Breast epithelium (tissue), 4 donors: Measurements from ENCODE around the gene RRAS2. TPM values are rescaled to one million over a fixed set of nuclear protein-coding genes. Genes with fewer than 3 reads are reported as not detected.
A peak's percentile ranks its signal among the peaks of the same experiment; 100 is the strongest.

Experiments
- DNase-seq, 2 donors: peaks; one replicate each; pipeline ENCODE4 v3.0.0-alpha.2; 2019; ENCODE audit warnings: low spot score in 2 of 2
- H3K27ac ChIP-seq, 2 donors: fragments of 200-600 bp; sonication (generic) in 1 of 2; one replicate each; pipeline ENCODE4 v1.5.1; 2016 to 2019; ENCODE audit warnings: mild to moderate bottlenecking in 1 of 2
- H3K27me3 ChIP-seq, 2 donors: fragments of 200-600 bp; sonication (generic) in 1 of 2; one replicate each; pipeline versions ENCODE4 v1.5.1 to v1.6.0; 2017 to 2019; ENCODE audit warnings: control low read depth in 1 of 2, mild to moderate bottlenecking in 1 of 2
- H3K36me3 ChIP-seq: fragments of 200-600 bp; one replicate; pipeline ENCODE4 v1.5.1; 2019
- H3K4me1 ChIP-seq, 2 donors: fragments of 200-600 bp; sonication (generic); one replicate each; pipeline ENCODE4 v1.5.1; 2016 to 2019; ENCODE audit warnings: control low read depth in 1 of 2
- H3K4me3 ChIP-seq, 3 donors: fragments of 200-600 bp; sonication (generic); 1 replicate in 2 of 3; 2 replicates in 1 of 3; pipeline ENCODE4 v1.5.1; 2016 to 2019; ENCODE audit warnings: mild to moderate bottlenecking in 3 of 3, moderate library complexity in 2 of 3
- H3K9me3 ChIP-seq, 2 donors: fragments of 200-600 bp; sonication (generic) in 1 of 2; one replicate each; pipeline ENCODE4 v1.5.1; 2016 to 2019; ENCODE audit warnings: control low read depth in 1 of 2
- POLR2A ChIP-seq: fragments of 450-650 bp; IDR thresholded peaks from one replicate; pipeline ENCODE4 v1.6.1; 2016; ENCODE audit warnings: antibody characterized with exemption, mild to moderate bottlenecking, moderate library complexity
- POLR2AphosphoS5 ChIP-seq, 3 donors: sonication (generic); formaldehyde crosslinking; IDR thresholded peaks; one replicate each; pipeline ENCODE4 v1.6.1; 2017; ENCODE audit warnings: antibody characterized with exemption in 3 of 3
- intact Hi-C: fragments of 100-400 bp; cut with DNase I; formaldehyde crosslinking; loops from one replicate; pipeline ENCODE4 v1.15.1; 2023; ENCODE audit warnings: low total_unique reads
- total RNA-seq, 3 donors: library from RNA; depleted of rRNA; stranded (reverse); fragments of >200 nt; gene quantifications; one replicate each; pipeline ENCODE4 v1.1.0, GENCODE V29; 2016
- TF ChIP-seq, protein P1 (sequence below), 3 donors: fragments of 450-650 bp; IDR thresholded peaks; one replicate each; pipeline ENCODE4 v1.5.1; 2016 to 2017; ENCODE audit warnings: antibody characterized with exemption in 3 of 3, mild to moderate bottlenecking in 3 of 3, moderate library complexity in 3 of 3

The RRAS2 gene
- total RNA-seq, 3 donors from 2014 or later, result 37.4 to 58.1 (median 46.4) TPM

DNA sequence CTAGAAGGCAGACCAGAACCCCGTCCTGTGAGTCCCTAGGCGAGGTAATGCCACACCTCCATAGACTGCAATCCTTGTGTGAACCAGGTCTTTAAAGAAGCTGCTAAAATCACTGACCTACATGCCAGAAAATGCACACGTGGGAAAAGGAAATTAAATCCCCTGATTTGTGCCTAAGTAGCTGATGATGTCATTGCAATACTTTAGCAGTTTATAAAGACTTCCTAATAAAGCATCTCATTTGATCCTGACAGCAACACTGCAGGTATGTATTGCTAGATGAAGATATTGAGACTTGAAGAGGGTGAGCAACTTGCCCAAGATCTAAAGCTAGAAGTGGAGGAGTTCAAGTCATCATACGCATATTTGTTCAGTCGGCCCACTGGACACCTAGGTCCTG, 107.2 kb downstream of the RRAS2 start:
- no peaks in the 10 kb centered on the region for H3K27me3 ChIP-seq
- H3K9me3 ChIP-seq, result no peaks in the 10 kb centered on the region
- no peaks in the 10 kb centered on the region for H3K4me1 ChIP-seq
- intact Hi-C loops, result no loop called here
- no peak for TF ChIP-seq POLR2AphosphoS5 (IDR thresholded peaks at IDR 0.05)
- TF ChIP-seq, protein P1, sequence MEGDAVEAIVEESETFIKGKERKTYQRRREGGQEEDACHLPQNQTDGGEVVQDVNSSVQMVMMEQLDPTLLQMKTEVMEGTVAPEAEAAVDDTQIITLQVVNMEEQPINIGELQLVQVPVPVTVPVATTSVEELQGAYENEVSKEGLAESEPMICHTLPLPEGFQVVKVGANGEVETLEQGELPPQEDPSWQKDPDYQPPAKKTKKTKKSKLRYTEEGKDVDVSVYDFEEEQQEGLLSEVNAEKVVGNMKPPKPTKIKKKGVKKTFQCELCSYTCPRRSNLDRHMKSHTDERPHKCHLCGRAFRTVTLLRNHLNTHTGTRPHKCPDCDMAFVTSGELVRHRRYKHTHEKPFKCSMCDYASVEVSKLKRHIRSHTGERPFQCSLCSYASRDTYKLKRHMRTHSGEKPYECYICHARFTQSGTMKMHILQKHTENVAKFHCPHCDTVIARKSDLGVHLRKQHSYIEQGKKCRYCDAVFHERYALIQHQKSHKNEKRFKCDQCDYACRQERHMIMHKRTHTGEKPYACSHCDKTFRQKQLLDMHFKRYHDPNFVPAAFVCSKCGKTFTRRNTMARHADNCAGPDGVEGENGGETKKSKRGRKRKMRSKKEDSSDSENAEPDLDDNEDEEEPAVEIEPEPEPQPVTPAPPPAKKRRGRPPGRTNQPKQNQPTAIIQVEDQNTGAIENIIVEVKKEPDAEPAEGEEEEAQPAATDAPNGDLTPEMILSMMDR (IDR thresholded peaks at IDR 0.05), result no peak
- no peak for TF ChIP-seq POLR2A
- no peaks in the 10 kb centered on the region for H3K36me3 ChIP-seq
- no peak for DNase-seq
- H3K27ac ChIP-seq, result no peak overlapping the region
- H3K4me3 ChIP-seq, result no peak overlapping the region

DNA sequence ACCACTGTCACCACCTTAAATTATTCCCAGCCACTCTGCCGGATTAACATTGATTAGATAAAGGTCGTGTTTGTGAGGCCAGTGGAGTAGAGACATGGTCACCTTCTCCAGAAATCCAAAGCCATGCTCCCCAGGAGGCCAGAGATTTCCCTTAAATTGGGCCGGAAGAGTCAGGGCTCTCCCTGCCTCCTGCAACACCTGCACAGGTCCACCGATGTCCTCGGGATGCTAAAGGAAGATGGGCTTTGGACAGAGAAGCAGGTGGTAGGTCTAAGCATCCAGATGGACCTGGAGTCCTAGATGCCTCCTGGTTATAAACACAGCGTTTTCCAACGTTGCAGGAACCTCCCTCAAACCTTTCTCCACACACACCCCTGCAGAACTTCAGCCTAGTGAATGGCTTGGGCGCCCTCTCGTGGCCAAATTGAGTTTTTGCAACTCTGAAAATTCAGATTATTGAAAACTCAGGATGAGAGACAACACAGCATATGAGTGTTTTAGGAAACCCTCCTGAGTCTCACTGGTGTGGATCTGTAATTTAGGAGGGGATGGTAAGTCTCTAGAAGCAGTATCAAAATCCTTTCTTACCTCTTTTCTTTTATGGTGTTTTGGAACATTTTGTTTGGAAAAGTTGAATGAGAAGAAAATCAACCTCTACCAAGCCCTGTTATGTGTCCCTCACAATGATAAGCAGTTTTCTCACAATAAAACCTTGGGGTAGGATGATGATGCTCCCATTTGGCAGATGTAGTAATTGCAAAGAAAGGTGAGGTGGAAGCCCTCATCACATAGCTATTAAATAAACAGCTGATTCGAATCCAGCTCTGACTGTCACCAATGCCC, 109.6 kb downstream of the RRAS2 start:
- H3K9me3 ChIP-seq, result no peaks in the 10 kb centered on the region
- H3K27me3 ChIP-seq, result no peaks in the 10 kb centered on the region
- DNase-seq, result peak; percentile 43 to 64
- TF ChIP-seq, protein P1 (IDR thresholded peaks at IDR 0.05), result peak; percentile 60 to 85 (median 83)
- no peak for TF ChIP-seq POLR2A
- intact Hi-C loops, result loop anchor here (10.0 kb wide), 2 partner anchors 285 to 475 kb away; partner anchors contain the start of gene SPON1
- no peak overlapping the region for H3K27ac ChIP-seq
- H3K4me3 ChIP-seq, result no peak overlapping the region
- no peaks in the 10 kb centered on the region for H3K4me1 ChIP-seq
- H3K36me3 ChIP-seq, result no peaks in the 10 kb centered on the region

DNA sequence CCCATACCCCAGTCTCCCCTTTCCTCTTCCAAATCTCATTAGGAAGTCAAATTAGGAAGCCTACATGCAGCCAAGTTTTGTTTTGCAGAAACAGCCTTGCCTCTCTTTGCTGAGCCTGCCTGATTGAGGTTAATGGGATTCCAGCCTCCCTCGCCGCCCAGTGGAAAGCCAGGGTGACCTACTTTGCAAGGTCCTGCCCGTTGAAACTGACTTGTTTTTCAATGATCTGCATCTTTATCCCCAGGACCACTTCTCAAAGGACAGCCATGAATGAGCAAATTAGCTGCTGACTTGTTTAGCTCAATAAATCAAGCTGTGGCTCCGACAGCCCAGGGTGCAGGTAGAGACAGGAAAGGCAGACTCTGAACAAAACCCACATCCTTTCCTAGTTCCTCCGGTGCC, 110.4 kb downstream of the RRAS2 start:
- H3K27ac ChIP-seq, result no peak overlapping the region
- no peaks in the 10 kb centered on the region for H3K9me3 ChIP-seq
- H3K27me3 ChIP-seq, result no peaks in the 10 kb centered on the region
- no peak for DNase-seq
- intact Hi-C loops, result loop anchor here (10.0 kb wide), 2 partner anchors 284 to 474 kb away; partner anchors contain the start of gene SPON1
- no peak overlapping the region for H3K4me3 ChIP-seq
- H3K36me3 ChIP-seq, result no peaks in the 10 kb centered on the region
- TF ChIP-seq POLR2A (no peak), POLR2AphosphoS5 (IDR thresholded peaks at IDR 0.05) (no peak)
- H3K4me1 ChIP-seq, result no peaks in the 10 kb centered on the region

DNA sequence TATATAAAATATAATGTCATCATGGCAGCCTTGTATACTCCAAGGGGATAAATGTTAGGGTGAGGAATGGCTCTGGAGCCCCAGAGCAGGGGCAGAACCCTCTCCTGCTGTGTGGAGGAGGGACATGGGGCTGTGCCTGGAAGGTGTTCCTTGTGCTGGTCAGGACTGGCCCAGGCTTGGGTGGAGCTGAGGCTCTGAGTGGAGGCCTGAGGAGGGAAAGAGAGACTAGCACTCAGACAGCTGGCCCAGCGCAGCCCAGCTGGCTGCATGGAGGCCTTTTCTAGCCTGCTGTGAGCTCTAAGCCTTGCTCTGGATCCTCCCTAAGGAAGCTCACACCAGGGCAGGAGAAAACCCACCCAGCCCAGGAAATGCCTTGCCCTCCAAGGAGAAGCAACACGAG, 113.5 kb downstream of the RRAS2 start:
- no peak for DNase-seq
- no peaks in the 10 kb centered on the region for H3K36me3 ChIP-seq
- intact Hi-C loops, result loop anchor here (10.0 kb wide), 2 partner anchors 281 to 471 kb away; partner anchors contain the start of gene SPON1
- TF ChIP-seq POLR2AphosphoS5 (IDR thresholded peaks at IDR 0.05) (no peak), POLR2A (no peak)
- TF ChIP-seq, protein P1 (IDR thresholded peaks at IDR 0.05), result no peak
- no peaks in the 10 kb centered on the region for H3K9me3 ChIP-seq
- no peaks in the 10 kb centered on the region for H3K4me1 ChIP-seq
- no peak overlapping the region for H3K27ac ChIP-seq
- no peaks in the 10 kb centered on the region for H3K27me3 ChIP-seq
- H3K4me3 ChIP-seq, result no peak overlapping the region

DNA sequence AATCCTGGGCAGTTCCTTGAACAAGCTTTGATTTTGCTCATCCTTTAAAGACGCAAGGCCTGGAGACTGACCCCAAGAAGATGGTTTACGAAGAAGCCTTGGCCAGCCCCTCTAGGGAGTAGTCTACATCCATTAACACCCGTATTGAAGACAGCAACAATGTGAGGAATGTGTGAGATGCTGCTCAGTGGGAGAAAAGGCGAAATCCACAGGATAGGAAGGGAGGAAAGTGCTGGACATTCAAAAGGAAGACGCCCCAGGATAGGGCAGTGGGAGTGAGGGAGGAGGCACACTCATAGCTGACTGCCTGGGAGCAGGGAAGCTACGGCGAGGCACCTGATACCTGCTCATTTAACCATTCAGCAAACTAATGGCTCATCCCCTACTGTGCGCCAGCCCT, 114.1 kb downstream of the RRAS2 start:
- intact Hi-C loops, result loop anchor here (10.0 kb wide), 2 partner anchors 280 to 470 kb away; partner anchors contain the start of gene SPON1
- no peak overlapping the region for H3K27ac ChIP-seq
- H3K4me3 ChIP-seq, result no peak overlapping the region
- no peaks in the 10 kb centered on the region for H3K4me1 ChIP-seq
- no peaks in the 10 kb centered on the region for H3K36me3 ChIP-seq
- no peak for TF ChIP-seq POLR2A
- TF ChIP-seq POLR2AphosphoS5 (IDR thresholded peaks at IDR 0.05), result no peak
- TF ChIP-seq, protein P1 (IDR thresholded peaks at IDR 0.05), result no peak
- no peak for DNase-seq
- H3K27me3 ChIP-seq, result no peaks in the 10 kb centered on the region
- H3K9me3 ChIP-seq, result no peaks in the 10 kb centered on the region
